GM10266 (cell line): Measurements from ENCODE around the gene AMD1.
"Not testable (repeated sequence)": the region's sequence is repeated elsewhere in the genome, so short reads cannot be mapped to it uniquely, and the experiment has no call there.

ENCODE experiments used
- DNase-seq: peaks from one replicate; pipeline ENCODE4 v3.0.0; 2012; ENCODE audit errors: extremely low spot score
- CTCF ChIP-seq: IDR thresholded peaks from 2 replicates; pipeline ENCODE4 v1.5.1; 2012; ENCODE audit warnings: mild to moderate bottlenecking, low read depth; ENCODE audit not compliant: control insufficient read depth, insufficient read depth; ENCODE audit errors: missing control alignments

The AMD1 gene

DNA sequence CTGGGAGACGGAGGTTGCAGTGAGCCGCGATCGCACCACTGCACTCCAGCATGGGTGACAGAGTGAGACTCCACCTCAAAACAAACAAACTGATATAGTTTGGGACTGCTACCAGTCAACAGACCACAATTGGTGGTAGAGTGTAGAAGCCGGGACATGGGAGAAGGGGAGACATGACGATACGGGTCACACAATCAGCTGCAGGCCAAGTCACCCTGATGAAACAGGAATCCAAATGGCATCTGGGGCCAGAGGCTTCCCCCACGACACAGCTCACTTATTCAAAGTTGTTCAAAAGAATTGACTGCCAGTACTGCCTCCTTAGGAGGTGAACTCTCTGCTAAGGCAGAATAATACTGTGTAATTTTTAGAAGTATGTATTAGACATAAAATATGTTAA, 27.5 kb downstream of the AMD1 start:
- DNase-seq = no peak
- no peak for TF ChIP-seq CTCF

GRCh38 chr6:110906273-110906672, 31.7 kb downstream of the AMD1 start:
- not testable (repeated sequence) for DNase-seq

GRCh38 chr6:110930781-110931180, 56.2 kb downstream of the AMD1 start:
- TF ChIP-seq CTCF = no peak
- DNase-seq = no peak

DNA sequence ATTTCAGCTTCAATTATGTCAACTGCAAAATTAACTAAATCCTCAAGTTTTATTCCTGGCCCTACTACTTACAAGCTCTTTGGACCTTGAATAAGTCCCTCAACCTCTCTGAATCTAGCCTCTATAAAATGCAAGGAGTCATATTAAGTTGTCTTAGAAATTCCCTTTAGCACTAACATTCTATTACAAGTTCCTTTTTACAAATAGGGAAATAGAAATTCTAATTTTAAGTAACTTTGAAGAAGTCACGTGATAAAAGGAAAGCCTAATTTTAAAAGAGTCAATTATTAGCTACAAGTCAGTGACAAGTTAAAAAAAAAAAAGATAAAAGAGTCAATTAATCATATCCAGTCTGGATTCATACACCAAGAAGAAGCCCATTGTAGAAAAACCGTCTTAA, 59.3 kb downstream of the AMD1 start:
- DNase-seq = no peak
- no peak for TF ChIP-seq CTCF

DNA sequence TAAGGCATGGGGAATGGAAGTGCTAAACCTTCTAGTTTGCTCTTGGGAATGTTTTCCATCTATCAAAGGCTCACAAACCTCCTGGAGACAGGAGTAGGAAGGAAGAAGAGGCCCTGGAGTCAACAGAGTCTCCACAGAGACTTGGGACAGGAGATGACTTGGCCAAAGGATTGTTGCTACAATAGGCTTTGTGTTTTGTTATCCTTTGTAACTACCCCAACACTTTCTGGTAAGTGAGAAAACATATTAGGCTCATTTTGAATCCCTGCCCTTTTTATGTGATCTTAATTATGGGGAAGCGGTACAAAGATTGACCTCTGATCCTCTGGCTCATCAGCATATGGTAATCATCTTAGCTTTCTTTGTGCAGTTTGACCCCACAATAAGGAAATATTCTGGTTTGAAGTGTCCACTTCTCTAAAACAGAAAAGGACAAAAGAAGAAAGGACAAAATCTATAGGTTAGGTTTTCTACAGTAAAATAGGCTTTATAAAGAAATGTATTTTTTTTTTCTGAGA, 59.9 kb downstream of the AMD1 start:
- no peak for TF ChIP-seq CTCF

DNA sequence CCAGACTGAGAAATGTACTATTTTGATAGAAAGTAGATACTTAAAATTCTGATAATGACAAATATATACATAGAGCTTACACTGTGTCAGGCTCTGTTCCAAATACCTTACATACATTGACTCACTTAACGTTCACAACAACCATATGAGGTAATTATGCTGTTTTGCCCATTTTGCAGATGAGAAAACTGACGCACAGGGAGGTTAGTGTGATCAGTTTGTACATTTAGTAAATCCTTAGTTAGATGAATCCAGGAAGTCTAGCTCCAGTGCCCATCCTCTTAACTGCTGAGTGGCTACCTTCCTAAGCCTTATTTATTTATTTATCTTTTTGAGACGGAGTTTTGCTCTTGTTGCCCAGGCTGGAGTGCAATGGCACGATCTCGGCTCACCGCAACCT, 60.6 kb downstream of the AMD1 start:
- no peak for DNase-seq
- TF ChIP-seq CTCF = no peak

More for the DNA sequence above, 59.9 kb downstream of the AMD1 start:
- no peak for DNase-seq

DNA sequence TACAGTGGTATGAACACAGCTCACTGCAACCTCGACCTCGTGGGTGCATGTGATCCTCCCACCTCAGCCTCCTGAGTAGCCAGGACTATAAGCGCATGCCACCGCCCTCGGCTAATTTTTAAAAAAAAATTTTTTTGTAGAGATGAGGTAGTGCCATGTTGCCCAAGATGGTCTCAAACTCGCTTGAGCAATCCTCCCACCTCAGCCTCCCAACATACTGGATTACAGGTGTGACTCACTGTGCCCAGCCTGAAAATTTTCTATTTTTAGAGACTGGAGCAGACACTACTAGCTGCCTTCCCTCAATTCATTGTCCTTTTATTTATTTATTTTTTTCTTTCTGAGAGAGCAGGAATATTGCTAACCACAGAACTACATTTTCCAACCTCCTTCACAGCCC, 63.6 kb downstream of the AMD1 start:
- no peak for TF ChIP-seq CTCF
- DNase-seq = no peak
